ENCODE data around the gene TMEM117. TPM values are rescaled to one million over a fixed set of nuclear protein-coding genes. Genes with fewer than 3 reads are reported as not detected.

The TMEM117 gene
- polyA plus RNA-seq, 5 donors, result 5.4 to 7.3 (median 6.0) TPM

GRCh38 chr12:43883748-43884147 lies 47.9 kb downstream of the TMEM117 start:
- no peak for DNase-seq

- DNase-seq, result no peak
Observed at GRCh38 chr12:43884683-43885410, 49.0 kb downstream of the TMEM117 start.

DNA sequence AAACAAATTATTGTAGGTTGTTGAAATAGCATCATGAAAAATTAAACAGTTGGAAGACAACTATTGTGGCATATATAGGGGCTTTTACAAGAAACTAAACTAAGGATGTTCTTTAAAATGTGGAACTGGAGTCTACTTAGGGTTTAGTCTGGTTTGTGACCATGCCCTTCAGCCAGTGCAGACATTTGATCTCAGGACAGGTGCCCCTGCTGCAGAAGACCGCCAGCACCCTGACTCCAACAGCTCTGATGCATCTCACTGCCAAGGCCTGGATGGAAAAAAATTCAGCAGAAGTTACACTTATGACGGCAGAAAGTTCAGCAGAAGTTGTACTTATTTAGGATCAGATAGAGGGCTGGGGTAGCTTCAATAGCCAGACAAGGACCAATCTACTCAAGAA lies 51.5 kb downstream of the TMEM117 start:
- DNase-seq, result no peak

GRCh38 chr12:43891856-43892574 lies 56.1 kb downstream of the TMEM117 start:
- DNase-seq, result no peak

DNA sequence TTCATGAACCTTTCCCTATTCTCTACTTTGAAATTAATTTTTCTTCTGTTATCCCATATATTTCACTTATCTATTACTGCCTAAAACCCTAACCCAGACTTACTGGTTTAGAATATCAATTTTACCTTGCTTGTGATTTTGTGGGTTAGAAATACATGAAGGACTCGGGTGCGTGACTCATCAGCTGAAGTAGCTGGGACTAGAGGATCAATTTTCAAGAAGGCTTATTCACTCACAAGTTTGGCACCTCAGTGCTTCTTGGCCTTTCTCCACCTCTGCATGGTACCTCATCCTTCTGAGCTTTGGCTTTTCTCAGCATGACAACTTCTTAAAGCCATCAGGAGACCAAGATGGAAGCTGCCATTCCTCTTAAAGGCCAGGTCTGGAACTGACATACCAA lies 57.8 kb downstream of the TMEM117 start:
- DNase-seq, result no peak

DNA sequence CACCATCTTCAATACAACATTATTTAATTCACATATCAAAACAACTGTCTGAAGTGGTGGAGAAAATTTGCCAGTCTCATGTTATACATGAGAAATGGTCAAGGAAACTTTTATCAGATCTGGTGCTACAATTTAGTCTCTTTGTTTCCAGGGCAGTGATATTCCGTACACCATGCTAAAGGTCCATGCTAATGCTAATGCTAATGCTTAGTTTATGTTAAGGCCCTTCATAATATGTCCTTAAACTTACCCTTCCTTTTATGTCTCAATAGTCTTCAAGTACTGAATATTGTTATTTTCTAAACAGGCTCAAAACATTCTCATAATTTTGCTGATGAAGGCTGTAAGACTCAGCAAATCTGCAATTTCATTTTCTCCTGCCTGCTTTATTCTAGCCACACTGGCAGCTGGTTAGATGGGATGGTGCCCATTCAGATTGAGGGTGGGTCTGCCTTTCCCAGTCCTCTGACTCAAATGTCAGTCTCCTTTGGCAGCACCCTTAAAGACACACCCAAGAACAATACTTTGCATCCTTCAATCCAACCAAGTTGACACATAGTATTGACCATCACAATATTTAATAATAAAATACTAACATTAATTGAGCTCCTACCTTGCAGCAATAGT lies 59.8 kb downstream of the TMEM117 start:
- DNase-seq, result no peak

DNA sequence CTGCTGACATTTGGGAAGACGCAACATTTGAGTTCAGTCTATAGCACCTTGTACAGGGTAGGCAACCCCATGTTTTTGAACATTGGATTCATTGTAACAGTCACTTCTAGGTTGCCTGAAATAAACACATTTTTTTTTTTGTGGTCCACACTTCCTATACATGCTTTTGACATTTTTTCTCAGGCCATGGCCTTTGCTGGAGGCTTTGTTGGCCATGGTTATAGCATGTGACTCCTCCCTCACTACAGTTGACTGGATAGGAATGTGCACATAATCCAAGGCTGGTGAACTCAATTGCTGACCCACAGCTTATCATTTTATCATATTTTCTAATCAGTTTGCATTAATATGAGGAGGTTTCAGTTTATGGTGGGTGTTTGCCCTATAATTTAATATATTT lies 60.6 kb downstream of the TMEM117 start:
- no peak for DNase-seq

- DNase-seq, result no peak
Observed at GRCh38 chr12:43898474-43898873, 62.6 kb downstream of the TMEM117 start.

DNA sequence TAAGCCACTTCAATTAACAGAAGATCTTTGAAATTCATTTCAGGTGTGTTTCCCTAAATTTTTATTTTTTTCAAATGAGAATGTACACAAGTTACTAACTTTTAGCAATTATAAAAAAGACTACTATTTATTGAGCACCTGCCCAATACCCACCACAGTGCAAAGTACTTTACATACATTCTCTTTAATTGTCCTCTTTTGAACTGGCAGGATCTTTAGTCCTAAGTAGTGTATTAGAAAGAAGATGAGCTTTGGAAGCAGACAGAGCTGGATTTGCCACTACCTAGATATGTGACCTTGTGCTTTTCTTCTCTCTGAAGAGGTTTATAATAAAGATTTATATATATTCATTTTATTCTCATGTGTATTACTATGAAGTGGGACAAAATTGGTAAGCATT lies 63.7 kb downstream of the TMEM117 start:
- DNase-seq, result no peak

DNA sequence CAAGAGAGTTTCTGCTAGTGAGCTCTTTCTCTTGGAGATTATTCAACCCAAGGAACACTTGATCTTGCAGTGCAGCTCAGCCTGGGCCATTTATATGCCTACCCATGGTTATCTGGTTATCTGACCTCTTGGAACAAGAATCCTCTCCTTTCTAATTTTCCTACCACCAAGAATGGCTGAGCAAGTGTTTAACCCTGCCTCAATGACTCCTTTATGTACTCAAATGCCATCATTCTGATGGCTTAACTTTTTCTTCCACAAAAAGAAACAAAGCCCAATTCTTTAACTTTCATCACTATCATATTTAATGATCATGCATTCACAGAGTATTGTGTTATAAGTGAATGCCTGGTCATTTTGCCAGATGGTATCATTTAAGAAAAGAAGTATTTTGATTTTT lies 67.8 kb downstream of the TMEM117 start:
- no peak for DNase-seq

DNA sequence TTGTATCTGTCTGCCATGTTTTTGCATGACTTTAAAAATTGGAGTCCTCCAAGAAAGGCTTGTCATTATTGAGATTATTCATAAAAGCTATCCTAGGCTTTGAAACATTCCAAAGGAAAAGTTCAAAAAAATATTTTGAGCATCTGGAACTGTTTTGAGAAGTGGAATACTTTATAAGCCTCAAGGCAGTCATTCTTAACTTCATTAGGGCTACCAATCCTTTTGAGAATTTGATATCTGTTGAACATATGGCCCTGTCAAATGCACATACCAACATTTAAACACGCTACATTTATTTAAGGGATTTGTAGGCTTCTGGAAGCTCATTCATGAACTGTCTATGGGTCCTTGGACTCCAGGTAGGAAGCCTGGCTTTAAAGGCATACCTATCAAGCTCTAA lies 77.0 kb downstream of the TMEM117 start:
- no peak for DNase-seq

- no peak for DNase-seq
Observed at GRCh38 chr12:43914391-43914790, 78.5 kb downstream of the TMEM117 start.

GRCh38 chr12:43914923-43915468 lies 79.1 kb downstream of the TMEM117 start:
- DNase-seq, result no peak

GRCh38 chr12:43917896-43918295 lies 82.0 kb downstream of the TMEM117 start:
- DNase-seq, result no peak

GRCh38 chr12:43921666-43922337 lies 85.9 kb downstream of the TMEM117 start:
- DNase-seq, result no peak

- no peak for DNase-seq
Observed at GRCh38 chr12:43930032-43930431, 94.2 kb downstream of the TMEM117 start.

DNA sequence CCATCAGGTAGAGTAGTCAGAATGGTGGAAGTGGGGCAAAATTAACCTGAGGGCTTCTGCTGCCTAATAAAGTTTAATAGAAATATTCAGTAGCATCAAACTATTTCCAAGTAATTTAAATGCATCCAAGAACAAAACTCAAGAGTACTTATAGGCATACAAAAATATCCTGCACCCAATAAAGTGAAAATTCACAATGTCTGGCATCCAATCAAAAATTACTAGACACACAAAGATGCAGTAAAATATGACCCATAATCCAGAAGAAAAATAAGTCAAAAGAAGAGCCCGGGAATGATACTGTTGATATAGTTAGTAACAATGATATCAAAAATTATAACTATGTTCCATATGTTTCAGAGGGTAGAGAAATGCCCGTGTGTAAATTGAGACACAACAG lies 95.3 kb downstream of the TMEM117 start:
- DNase-seq, result no peak

DNA sequence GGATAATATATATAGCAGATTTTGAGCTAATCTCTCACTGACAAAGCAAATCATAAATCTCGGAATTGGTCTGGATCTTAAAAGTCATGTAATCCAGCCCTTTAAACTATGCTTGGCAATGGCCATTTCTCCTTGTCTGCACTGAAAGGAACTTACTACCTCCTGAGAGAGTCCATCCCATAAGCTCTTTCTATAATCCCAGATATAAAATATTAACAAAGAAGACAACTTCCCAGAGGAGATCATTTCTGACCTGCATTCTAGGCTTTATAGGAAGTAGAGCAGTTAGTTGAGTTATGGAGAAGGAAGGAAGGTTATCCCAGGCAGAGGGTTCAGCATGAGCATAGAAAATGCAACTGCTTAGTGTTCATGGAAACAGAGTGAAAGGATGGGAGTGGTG lies 99.7 kb downstream of the TMEM117 start:
- no peak for DNase-seq

GRCh38 chr12:43937947-43938346 lies 102.1 kb downstream of the TMEM117 start:
- no peak for DNase-seq

GRCh38 chr12:43942379-43942778 lies 106.5 kb downstream of the TMEM117 start:
- DNase-seq, result no peak

GRCh38 chr12:43945983-43946382 lies 110.1 kb downstream of the TMEM117 start:
- no peak for DNase-seq

DNA sequence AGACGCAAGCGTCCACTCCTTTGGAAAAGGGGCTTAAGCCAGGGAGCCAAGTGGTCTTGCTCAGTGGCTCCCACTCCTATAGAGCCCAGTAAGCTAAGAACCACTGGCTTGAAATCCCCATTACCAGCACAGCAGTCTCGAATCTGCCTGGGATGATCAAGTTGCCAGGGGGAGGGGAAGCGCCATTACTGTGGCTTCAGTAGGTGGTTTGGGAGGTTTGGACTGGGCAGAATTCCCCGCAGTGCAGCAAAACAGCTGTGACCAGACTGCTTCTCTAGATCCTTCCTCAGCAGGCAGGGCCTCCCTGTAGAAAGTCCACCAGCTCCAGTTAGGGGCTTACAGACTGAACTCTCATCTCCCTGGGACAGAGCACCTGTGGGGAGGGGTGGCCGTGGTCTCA lies 115.4 kb downstream of the TMEM117 start:
- no peak for DNase-seq

All from right lung (tissue), 5 donors.